Measurements from ENCODE around the gene WASL.
"Not testable (repeated sequence)": the region's sequence is repeated elsewhere in the genome, so short reads cannot be mapped to it uniquely, and the experiment has no call there.

The WASL gene

GRCh38 chr7:123748734-123749536 lies at the start of gene WASL:
WASL (minus strand) TSS chr7:123749003; CDS start chr7:123748734, 269 bp downstream.
- peak; percentile 90 to 93 for DNase-seq

- peak in 1 of 2 donors; percentile 70 for DNase-seq
These were observed 49.1 kb upstream of the WASL start for GRCh38 chr7:123797673-123798531.

DNA sequence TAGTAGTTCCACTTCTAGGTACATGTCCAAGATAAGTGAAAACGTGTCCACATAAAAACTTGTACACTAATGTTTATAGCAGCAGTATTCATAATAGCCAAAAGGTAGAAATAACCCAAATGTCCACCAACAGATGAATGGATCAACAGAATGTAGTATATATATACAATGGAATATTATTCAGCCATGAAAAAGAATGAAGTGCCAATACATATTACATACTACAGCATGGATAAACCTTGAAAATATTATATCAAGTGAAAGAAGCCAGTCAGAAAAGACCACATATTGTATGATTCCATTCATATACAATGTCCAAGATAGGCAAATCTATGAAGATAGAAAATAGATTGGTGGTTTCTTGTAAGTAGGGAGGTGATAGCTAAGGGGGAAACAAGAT lies 47.8 kb upstream of the WASL start:
- DNase-seq = no peak

DNA sequence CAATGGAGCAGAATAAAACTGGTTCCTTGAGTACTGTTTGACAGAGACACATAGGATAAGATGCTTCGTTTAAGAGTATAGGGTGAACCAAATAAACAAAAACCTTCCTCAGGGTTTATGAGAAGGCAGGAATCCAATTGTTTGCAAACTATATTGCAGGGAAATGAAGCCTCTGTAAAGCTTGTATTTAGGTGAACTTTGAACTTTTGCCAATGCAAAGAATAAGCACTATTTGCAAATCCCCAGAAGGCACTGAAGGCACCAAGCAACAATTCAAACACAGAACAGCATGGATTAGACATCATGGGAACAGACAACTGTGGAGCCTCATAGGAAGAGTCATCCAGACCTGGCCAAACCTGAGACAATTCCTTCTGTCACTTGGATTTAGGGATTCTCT lies 47.1 kb upstream of the WASL start:
- no peak for DNase-seq

DNA sequence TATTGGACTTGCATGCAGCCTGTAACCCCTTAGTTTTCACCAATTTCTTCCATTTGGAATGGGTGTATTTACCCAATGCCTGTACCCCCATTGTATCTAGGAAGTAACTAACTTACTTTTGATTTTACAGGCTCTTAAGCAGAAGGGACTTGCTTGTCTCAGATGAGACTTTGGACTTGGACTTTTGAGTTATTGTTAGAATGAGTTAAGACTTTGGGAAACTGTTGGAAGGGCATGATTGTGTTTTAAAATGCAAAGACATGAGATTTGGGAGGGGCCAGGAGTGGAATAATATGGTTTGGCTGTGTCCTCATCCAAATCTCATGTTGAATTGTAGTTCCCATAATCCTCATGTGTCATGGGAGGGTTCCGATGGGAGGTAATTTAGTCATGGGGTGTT lies 46.3 kb upstream of the WASL start:
- not testable (repeated sequence) for DNase-seq

DNA sequence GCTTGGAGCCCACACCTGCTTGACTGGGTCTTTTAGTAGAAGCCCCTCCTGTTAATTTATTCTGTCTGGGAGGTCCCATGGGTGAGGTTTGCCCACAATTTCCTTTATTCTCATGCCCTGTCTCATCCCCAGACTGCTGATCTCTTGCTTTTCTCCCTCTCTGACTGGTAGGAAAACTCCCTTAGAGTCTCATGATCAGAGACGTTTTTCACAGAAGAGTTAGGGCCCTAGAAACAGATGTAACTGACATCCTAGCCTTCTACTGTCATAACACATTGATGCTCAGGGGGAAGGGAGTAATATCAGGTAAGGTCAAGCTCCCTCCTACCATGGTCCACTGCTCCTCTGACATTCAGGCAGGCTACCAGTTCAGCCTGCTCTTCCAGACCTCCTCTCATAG lies 43.7 kb upstream of the WASL start:
- no peak for DNase-seq

DNA sequence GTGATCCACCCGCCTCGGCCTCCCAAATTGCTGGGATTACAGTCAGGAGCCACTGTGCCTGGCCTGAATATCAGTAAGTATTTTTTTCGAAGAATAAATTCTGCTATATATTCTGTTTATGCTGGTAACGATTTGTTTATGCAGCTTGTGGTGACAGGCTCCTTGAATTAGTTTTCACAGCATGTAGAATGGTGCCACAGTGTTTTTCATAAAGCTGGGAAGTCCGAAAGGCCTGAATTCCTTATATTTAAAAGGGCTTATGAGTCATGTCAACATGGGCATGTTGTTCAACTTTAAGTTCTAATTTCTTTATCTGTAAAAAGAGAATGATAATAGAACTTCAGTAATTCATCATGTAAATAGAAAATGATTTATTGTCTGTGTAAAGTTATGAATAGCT lies 42.2 kb upstream of the WASL start:
- DNase-seq = no peak

- DNase-seq = no peak
These were observed 41.0 kb upstream of the WASL start for GRCh38 chr7:123789817-123790216.

DNA sequence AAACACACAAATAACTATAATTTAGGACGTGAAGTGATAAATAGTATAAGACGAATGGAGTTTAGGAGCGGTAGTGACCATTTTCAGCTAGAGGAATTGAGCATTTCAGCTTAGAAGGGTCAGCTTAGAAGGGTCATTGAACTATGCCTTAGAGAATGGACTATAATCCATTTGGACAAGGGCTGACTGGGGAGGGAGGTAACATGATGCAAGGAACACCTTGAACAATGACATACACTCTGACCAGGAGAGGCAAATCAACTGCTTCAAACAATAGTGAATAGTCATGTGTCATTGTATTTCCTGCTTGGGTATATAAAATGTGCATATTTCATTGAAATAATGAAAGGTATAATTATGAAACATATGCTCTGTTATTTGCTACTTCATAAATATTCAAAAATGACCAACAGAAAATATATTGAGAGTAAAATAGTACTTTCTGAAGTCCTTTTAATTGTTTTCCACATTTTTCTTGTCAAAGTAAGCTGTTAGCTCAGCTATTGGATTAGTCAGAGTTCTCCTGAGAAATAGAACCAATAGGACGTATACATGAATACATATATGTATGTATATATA lies 40.5 kb upstream of the WASL start:
- DNase-seq = no peak

GRCh38 chr7:123788584-123788983 lies 39.8 kb upstream of the WASL start:
- DNase-seq = no peak

DNA sequence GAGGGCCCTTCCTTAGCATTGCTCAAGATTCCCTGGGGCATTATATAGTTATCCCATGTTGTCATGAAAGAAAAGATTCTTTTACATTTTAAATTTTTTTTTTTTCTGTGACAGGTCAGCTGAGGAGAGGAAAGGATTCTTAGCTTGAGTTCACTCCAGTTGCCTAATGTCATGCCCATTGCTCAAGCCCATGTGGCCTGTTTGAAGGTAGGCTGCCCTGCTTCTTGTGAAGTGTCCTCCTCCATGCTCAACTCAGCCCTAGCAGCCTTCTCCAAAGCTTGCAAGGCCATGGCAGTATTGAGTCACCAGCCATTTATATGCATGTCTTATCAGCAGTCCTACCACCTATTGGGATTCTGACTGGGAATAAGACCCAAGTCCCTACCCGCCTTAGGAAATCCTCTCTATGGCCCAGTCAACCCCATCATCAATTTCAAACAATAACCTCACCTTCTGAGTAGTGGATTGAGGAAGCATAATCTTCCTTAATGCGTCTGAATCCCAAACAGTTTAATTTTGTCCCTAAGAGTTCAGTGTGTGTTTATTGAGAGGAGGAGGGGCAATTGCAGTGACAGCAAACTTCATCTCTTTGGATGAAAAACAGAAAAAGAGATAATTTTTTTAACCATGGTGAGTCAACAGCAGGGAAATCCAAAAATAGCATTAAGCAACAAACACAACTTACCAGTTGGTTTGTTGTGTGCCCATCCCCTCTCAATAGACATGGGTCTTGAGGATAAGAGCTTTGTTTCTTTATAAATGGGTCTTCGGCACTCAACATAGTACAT lies 38.6 kb upstream of the WASL start:
- no peak for DNase-seq

DNA sequence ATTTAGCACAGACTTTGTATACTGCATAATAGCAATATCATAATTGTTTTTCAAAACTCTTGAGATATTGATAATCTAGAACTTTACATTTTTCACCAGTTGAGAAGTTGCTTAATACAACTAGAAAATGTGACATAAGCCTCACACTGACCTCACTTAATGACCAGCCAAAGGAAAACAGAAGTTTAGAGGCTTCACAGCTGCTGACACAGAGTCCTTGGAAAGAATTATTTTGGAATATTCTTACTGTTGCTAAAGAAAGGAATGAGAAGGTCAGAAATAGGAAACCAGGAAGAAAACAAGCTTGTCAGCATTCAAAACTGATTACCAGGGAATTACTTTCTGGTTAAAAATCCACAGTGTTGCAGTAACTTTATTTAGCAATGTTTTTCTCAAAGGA lies 35.5 kb upstream of the WASL start:
- DNase-seq = no peak

DNA sequence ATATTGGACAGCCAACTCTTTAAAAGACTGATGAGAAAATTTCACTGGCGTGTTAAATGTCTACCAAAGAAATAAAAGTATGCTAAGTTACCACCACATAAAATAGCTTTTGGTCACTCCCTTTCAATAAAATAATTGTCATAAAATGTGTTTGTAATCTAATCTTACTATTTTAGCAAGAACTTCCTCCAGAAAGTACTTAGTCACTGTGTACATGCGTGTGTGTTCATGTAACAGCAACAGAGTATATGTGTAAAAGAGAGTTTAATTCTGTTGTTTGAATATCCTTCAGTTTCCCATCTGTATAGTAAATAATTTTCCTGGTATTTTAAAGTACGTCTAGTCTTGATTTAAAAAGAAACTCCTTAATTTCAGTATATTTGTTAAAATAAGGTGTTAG lies 35.0 kb upstream of the WASL start:
- no peak for DNase-seq

DNA sequence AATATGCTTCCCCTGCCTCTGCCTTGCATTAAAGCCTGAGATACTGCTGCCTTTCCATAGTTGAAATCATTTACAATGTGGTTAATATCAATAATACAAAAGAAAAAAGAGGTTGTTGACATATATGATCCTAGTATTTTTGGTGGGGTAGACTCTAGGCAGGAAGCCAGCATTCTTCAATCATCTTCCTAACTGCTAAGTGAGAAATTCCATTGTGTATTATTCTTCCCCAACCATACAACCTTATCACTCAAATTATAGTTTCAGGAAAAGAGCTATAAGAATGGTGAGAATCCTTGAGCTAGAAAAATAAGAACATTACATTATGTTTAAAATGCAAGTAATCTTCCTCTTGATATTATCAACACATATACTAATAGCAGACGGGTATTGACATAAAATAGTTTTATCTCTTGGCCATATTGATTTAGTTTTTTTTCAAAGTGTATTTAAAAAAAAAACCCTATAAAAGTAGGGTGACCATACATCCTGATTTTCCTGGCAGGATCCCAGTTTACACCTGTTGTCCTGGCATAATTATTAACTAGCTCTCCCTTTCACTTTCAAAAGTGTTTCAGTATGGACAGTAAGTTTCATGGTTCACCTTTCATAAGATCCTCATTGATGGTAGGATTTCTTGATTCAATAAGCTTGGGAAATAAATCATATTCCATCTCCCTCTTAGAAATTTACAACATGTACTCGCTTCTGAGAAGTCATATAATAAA lies 33.4 kb upstream of the WASL start:
- no peak for DNase-seq

DNA sequence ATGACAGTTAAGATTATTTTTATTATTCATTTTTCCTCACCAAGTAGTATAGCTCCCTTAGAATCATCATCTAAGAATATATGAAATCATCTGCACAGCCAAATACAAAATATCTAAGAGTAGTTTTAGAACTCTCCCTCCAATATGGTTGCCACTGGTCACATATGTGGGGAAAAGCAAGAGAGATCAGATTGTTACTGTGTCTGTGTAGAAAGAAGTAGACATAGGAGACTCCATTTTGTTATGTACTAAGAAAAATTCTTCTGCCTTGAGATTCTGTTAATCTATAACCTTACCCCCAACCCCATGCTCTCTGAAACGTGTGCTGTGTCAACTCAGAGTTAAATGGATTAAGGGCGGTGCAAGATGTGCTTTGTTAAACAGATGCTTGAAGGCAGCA lies 31.7 kb upstream of the WASL start:
- DNase-seq = not testable (repeated sequence)

- DNase-seq = no peak
These were observed 25.7 kb upstream of the WASL start for GRCh38 chr7:123774496-123774895.

DNA sequence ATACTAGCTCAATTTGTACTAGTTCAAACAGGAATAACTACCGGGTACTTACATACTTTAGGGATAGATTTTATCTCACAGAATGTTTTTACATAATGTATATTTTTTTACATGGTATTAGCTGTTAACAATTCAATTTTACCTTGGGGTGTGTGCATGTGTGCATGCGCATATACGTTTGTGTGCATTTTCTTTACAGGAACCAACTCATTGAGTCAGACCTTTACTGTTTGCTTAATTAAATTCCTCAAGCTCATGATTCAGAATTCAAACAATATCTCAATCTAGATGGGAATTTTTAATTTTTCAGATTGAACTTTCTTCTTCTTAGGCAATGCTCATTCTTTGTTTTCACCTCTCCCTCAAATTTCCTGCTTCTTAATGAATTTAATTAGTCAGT lies 24.7 kb upstream of the WASL start:
- no peak for DNase-seq

DNA sequence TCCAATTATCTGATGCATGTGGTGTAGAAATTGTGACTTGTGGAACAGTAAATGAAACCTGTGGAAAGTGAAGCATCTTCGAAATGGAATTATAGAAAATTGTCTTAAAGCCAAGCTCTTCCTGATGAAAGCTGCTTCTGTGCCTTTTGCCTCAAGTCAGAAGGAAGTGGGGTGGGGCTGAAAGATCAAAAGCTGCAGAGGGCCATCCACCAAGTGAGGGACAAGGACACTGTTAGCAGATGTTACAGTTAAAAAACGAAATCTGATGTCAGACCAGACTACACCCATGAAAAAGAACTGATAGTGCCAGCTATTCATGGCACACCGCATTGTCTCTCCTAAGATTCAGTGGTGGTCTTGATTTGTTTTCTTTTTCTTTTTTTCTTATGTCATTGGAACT lies 23.8 kb upstream of the WASL start:
- DNase-seq = no peak

- DNase-seq = no peak
These were observed 23.0 kb upstream of the WASL start for GRCh38 chr7:123771846-123772245.

DNA sequence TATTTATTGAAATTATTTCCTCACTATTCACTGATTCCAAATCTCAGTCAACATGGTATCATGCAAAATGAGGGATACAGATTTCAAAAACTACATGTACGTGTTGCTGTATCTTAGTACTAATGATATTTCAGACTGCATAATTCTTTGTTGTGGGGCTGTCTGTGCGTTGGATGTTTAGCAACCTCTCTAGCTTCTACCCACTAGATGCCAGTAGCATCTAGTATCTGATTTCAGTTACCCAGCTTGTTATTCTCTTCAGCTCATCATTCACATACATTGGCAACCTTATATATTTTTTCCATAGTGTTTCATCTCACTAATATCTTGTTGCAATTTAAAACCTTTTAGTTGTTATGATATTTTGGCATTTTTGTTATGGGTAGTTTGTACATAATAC lies 22.5 kb upstream of the WASL start:
- DNase-seq = no peak

GRCh38 chr7:123770378-123770777 lies 21.6 kb upstream of the WASL start:
- no peak for DNase-seq

- DNase-seq = no peak
These were observed 20.6 kb upstream of the WASL start for GRCh38 chr7:123769371-123769770.

Data from hippocampal formation (tissue), 2 donors.